ENCODE results near the gene ZNF548.

GRCh38 chr19:57438925-57439324 lies 49.3 kb downstream of the ZNF548 start:
- TF ChIP-seq, protein P1, sequence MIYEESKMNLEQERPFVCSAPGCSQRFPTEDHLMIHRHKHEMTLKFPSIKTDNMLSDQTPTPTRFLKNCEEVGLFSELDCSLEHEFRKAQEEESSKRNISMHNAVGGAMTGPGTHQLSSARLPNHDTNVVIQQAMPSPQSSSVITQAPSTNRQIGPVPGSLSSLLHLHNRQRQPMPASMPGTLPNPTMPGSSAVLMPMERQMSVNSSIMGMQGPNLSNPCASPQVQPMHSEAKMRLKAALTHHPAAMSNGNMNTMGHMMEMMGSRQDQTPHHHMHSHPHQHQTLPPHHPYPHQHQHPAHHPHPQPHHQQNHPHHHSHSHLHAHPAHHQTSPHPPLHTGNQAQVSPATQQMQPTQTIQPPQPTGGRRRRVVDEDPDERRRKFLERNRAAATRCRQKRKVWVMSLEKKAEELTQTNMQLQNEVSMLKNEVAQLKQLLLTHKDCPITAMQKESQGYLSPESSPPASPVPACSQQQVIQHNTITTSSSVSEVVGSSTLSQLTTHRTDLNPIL (CRISPR knock-in tag; IDR thresholded peaks at IDR 0.05; ENCODE audit: low read depth), result no peak
- TF ChIP-seq TCF4 (CRISPR knock-in tag; IDR thresholded peaks at IDR 0.05; ENCODE audit: borderline replicate concordance), result no peak
- TF ChIP-seq RARB (CRISPR knock-in tag; IDR thresholded peaks at IDR 0.05), result no peak
- TF ChIP-seq ZFP3 (CRISPR knock-in tag; IDR thresholded peaks at IDR 0.05), result no peak
- TF ChIP-seq ZNF565 (CRISPR knock-in tag; conservative IDR thresholded peaks at IDR 0.05; ENCODE audit: low read depth), result no peak
- no peak for TF ChIP-seq BACH2 (CRISPR knock-in tag; IDR thresholded peaks at IDR 0.05; ENCODE audit: borderline replicate concordance)
- TF ChIP-seq SNAI2 (CRISPR knock-in tag; IDR thresholded peaks at IDR 0.05), result no peak
- TF ChIP-seq, protein P2, sequence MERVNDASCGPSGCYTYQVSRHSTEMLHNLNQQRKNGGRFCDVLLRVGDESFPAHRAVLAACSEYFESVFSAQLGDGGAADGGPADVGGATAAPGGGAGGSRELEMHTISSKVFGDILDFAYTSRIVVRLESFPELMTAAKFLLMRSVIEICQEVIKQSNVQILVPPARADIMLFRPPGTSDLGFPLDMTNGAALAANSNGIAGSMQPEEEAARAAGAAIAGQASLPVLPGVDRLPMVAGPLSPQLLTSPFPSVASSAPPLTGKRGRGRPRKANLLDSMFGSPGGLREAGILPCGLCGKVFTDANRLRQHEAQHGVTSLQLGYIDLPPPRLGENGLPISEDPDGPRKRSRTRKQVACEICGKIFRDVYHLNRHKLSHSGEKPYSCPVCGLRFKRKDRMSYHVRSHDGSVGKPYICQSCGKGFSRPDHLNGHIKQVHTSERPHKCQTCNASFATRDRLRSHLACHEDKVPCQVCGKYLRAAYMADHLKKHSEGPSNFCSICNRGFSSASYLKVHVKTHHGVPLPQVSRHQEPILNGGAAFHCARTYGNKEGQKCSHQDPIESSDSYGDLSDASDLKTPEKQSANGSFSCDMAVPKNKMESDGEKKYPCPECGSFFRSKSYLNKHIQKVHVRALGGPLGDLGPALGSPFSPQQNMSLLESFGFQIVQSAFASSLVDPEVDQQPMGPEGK (CRISPR knock-in tag; IDR thresholded peaks at IDR 0.05; ENCODE audit: borderline replicate concordance), result no peak
- no peak for TF ChIP-seq ARNTL (CRISPR knock-in tag; IDR thresholded peaks at IDR 0.05; ENCODE audit: borderline replicate concordance, low read depth)
- no peak for TF ChIP-seq ZNF8 (CRISPR knock-in tag; IDR thresholded peaks at IDR 0.05)
- no peak for TF ChIP-seq ZC3H10 (CRISPR knock-in tag; IDR thresholded peaks at IDR 0.05)
- TF ChIP-seq GLIS3 (CRISPR knock-in tag; IDR thresholded peaks at IDR 0.05), result no peak
- TF ChIP-seq TOX (CRISPR knock-in tag; IDR thresholded peaks at IDR 0.05; ENCODE audit: borderline replicate concordance), result no peak
- no peak for TF ChIP-seq PPARA (CRISPR knock-in tag; IDR thresholded peaks at IDR 0.05; ENCODE audit: borderline replicate concordance)
